A549 (cell line): ENCODE results near the gene RBM12. TPM values are rescaled to one million over a fixed set of nuclear protein-coding genes. Genes with fewer than 3 reads are reported as not detected.

ENCODE experiments used
- ATAC-seq, 2 experiments: fragments of 200-7000 bp in 1 of 2; fragments of >200 bp in 1 of 2; cut with Nextera tagmentation in 1 of 2; cut with Tn5 transposase in 1 of 2; 3 replicates each; pipeline versions ENCODE4 v1.8.0 to v1.9.1; 2018 to 2020; ENCODE audit warnings: mild to moderate bottlenecking in 1 of 2, moderate library complexity in 1 of 2
- CTCF ChIA-PET: fragments of 300-600 bp; sonication (Branson Sonifier 250); formaldehyde crosslinking; extraction: SDS; loops from one replicate; lab custom pipeline; 2021; ENCODE audit warnings: antibody characterized with exemption, inconsistent platforms; lab: Yijun Ruan, JAX
- POLR2A ChIA-PET: fragments of 350-600 bp; formaldehyde crosslinking; extraction: SDS; loops from one replicate; lab custom pipeline; 2021; ENCODE audit warnings: antibody characterized with exemption, inconsistent platforms; lab: Yijun Ruan, JAX
- DNase-seq, 2 experiments: peaks; one replicate each; pipeline versions ENCODE4 v3.0.0 to v3.0.0-alpha.2; 2011 to 2016; ENCODE audit warnings: low read depth in 1 of 2, low spot score in 1 of 2
- FAIRE-seq: peaks from 2 replicates; lab custom pipeline; 2011; peaks lifted over from hg19 to GRCh38; lab: Jason Lieb, UNC
- H3K27ac ChIP-seq, 2 experiments: fragments of >200 bp; sonication (Bioruptor Twin); formaldehyde crosslinking; 3 replicates each; pipeline ENCODE4 v1.5.1; 2016 to 2017
- H3K4me1 ChIP-seq: fragments of >200 bp; sonication (Bioruptor Twin); formaldehyde crosslinking; 3 replicates; pipeline ENCODE4 v1.6.1; 2016
- H3K4me2 ChIP-seq: fragments of >200 bp; sonication (Bioruptor Twin); formaldehyde crosslinking; 3 replicates; pipeline ENCODE4 v1.6.1; 2016
- H3K4me3 ChIP-seq: fragments of >200 bp; sonication (Bioruptor Twin); formaldehyde crosslinking; 3 replicates; pipeline ENCODE4 v1.5.1; 2016
- H3K9me3 ChIP-seq: fragments of >200 bp; sonication (Bioruptor Twin); formaldehyde crosslinking; 3 replicates; pipeline ENCODE4 v1.6.1; 2016
- BHLHE40 ChIP-seq: IDR thresholded peaks from 2 replicates; pipeline ENCODE4 v1.6.1; 2012; ENCODE audit warnings: low read depth, low read length, inconsistent platforms
- CHD4 ChIP-seq: fragments of 200-600 bp; sonication (generic); IDR thresholded peaks from 2 replicates; pipeline ENCODE4 v1.6.1; 2016; ENCODE audit warnings: antibody characterized with exemption, mild to moderate bottlenecking, borderline replicate concordance
- EHMT2 ChIP-seq: fragments of 200-600 bp; sonication (generic); IDR thresholded peaks from 2 replicates; pipeline ENCODE4 v1.6.1; 2016; ENCODE audit warnings: antibody characterized with exemption, low read depth, mild to moderate bottlenecking, moderate library complexity
- EP300 ChIP-seq, 2 experiments: fragments of >200 bp; sonication (Bioruptor Twin); formaldehyde crosslinking; IDR thresholded peaks; 2 replicates in 1 of 2; 3 replicates in 1 of 2; pipeline ENCODE4 v1.6.1; 2016 to 2017
- FOXS1 ChIP-seq: fragments of 250-450 bp; sonication (Bioruptor Pico); IDR thresholded peaks from 2 replicates; pipeline ENCODE4 v1.5.0; 2020; ENCODE audit warnings: mild to moderate bottlenecking, moderate library complexity
- HOXA7 ChIP-seq: fragments of 250-450 bp; sonication (Bioruptor Pico); IDR thresholded peaks from 2 replicates; pipeline ENCODE4 v1.5.0; 2020; ENCODE audit warnings: mild to moderate bottlenecking, moderate library complexity
- HOXB13 ChIP-seq: fragments of 250-450 bp; sonication (Bioruptor Pico); IDR thresholded peaks from 2 replicates; pipeline ENCODE4 v1.5.0; 2020; ENCODE audit warnings: low read depth, mild to moderate bottlenecking, moderate library complexity
- HOXB5 ChIP-seq: fragments of 250-450 bp; sonication (Bioruptor Pico); IDR thresholded peaks from 2 replicates; pipeline ENCODE4 v1.5.0; 2020; ENCODE audit warnings: mild to moderate bottlenecking, moderate library complexity
- JUN ChIP-seq, 2 experiments: fragments of >200 bp; sonication (Bioruptor Twin); formaldehyde crosslinking; IDR thresholded peaks; 2 replicates in 1 of 2; 3 replicates in 1 of 2; pipeline ENCODE4 v1.6.1; 2016 to 2017
- KDM1A ChIP-seq: fragments of 200-600 bp; sonication (generic); IDR thresholded peaks from 2 replicates; pipeline ENCODE4 v1.6.1; 2016; ENCODE audit warnings: low read depth, mild to moderate bottlenecking
- KDM5A ChIP-seq: fragments of 200-600 bp; sonication (generic); IDR thresholded peaks from 2 replicates; pipeline ENCODE4 v1.6.1; 2016; ENCODE audit warnings: antibody characterized with exemption, mild to moderate bottlenecking
- NFE2L2 ChIP-seq: fragments of 150-350 bp; conservative IDR thresholded peaks from 2 replicates; pipeline ENCODE4 v1.6.1; 2014; ENCODE audit warnings: low read length
- NPAS2 ChIP-seq: fragments of 250-450 bp; sonication (Bioruptor Pico); IDR thresholded peaks from 2 replicates; pipeline ENCODE4 v1.8.0; 2022; ENCODE audit warnings: mild to moderate bottlenecking, moderate library complexity, borderline replicate concordance
- POLR2A ChIP-seq: IDR thresholded peaks from 2 replicates; pipeline ENCODE4 v1.6.1; 2012; ENCODE audit warnings: mild to moderate bottlenecking, low read length
- POLR2AphosphoS2 ChIP-seq: conservative IDR thresholded peaks from 2 replicates; pipeline ENCODE4 v1.6.1; 2012; ENCODE audit warnings: low read length, improper control_type of control experiment, inconsistent platforms
- RAD21 ChIP-seq, 2 experiments: fragments of >200 bp in 1 of 2; sonication (Bioruptor Twin) in 1 of 2; formaldehyde crosslinking in 1 of 2; IDR thresholded peaks in 1 of 2; conservative IDR thresholded peaks in 1 of 2; 2 replicates in 1 of 2; 3 replicates in 1 of 2; pipeline ENCODE4 v1.6.1; 2012 to 2018; ENCODE audit warnings: inconsistent platforms in 1 of 2
- RNF2 ChIP-seq: fragments of 200-600 bp; sonication (generic); IDR thresholded peaks from 2 replicates; pipeline ENCODE4 v1.6.1; 2016; ENCODE audit warnings: low read depth, mild to moderate bottlenecking, antibody characterized with exemption, moderate library complexity, borderline replicate concordance
- SMC3 ChIP-seq: fragments of >200 bp; sonication (Bioruptor Twin); formaldehyde crosslinking; IDR thresholded peaks from 3 replicates; pipeline ENCODE4 v1.6.1; 2018; ENCODE audit warnings: inconsistent platforms
- TFCP2L1 ChIP-seq: fragments of 250-450 bp; sonication (Bioruptor Pico); IDR thresholded peaks from 2 replicates; pipeline ENCODE4 v1.5.0; 2021; ENCODE audit warnings: mild to moderate bottlenecking
- TP53 ChIP-seq: fragments of 250-450 bp; sonication (Bioruptor Pico); IDR thresholded peaks from 2 replicates; pipeline ENCODE4 v1.5.0; 2021; ENCODE audit warnings: mild to moderate bottlenecking, moderate library complexity
- ZFP36 ChIP-seq: fragments of 450-650 bp; IDR thresholded peaks from 2 replicates; pipeline ENCODE4 v1.6.1; 2014; ENCODE audit warnings: borderline replicate concordance; ENCODE audit not compliant: partially characterized antibody
- WGBS: methylation state at CpG from one replicate; pipeline ENCODE4 v1.1.6; 2017; ENCODE audit errors: missing lambda C conversion rate; 5-methylcytosine and 5-hydroxymethylcytosine counted together
- polyA plus RNA-seq, 4 experiments: library from polyadenylated mRNA; depleted of rRNA in 3 of 4; stranded (reverse); fragments of >200 nt; fragmentation: RNase III in 1 of 4; extraction: RNeasy Plus Mini Kit Qiagen cat#74134 plus additional on column Dnase treatment in 1 of 4; gene quantifications; 2 replicates in 3 of 4; 3 replicates in 1 of 4; pipeline ENCODE4 v1.2.3, GENCODE V29; 2011 to 2017
- TF ChIP-seq, protein P1 (sequence below): IDR thresholded peaks from 2 replicates; pipeline ENCODE4 v1.6.1; 2012
- TF ChIP-seq, protein P2 (sequence below): fragments of 150-350 bp; IDR thresholded peaks from 2 replicates; pipeline ENCODE4 v1.6.1; 2014; ENCODE audit warnings: low read depth, mild to moderate bottlenecking, low read length
- TF ChIP-seq, protein P3 (sequence below): IDR thresholded peaks from 2 replicates; pipeline ENCODE4 v1.6.1; 2012; ENCODE audit warnings: low read depth, borderline replicate concordance
- TF ChIP-seq, protein P4 (sequence below): fragments of 200-600 bp; sonication (generic); IDR thresholded peaks from 2 replicates; pipeline ENCODE4 v1.6.1; 2016; ENCODE audit warnings: antibody characterized with exemption, mild to moderate bottlenecking, moderate library complexity
- TF ChIP-seq, protein P5 (sequence below): IDR thresholded peaks from 2 replicates; pipeline ENCODE4 v1.6.1; 2012

The RBM12 gene
- polyA plus RNA-seq, 2 of the 4 experiments (the other 2 are of a cell fraction), result 49.9 to 119 TPM

DNA sequence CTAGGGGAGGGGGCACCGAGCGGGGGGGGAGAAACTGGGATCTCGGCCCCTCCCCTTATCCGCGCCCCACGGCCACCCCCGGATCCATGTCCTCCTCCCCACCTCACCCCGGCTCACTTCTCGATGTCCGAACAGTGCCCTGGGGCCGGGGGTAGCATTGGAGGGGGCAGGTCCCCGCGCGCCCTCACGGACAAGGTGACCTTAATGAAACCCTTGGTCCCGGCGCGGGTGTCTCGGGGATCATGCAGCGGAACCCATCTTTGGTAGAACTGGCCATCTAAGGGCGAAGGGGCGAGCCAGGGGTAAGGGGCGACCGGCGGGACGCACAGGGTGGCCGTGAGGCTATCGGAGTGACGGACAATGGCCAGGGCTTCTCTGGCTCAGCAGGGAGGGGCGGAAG is 62.7 kb downstream of the RBM12 start:
- ATAC-seq, result no peak
- TF ChIP-seq EP300 (IDR thresholded peaks at IDR 0.05), result no peak
- no peak for TF ChIP-seq POLR2AphosphoS2
- TF ChIP-seq, protein P1, sequence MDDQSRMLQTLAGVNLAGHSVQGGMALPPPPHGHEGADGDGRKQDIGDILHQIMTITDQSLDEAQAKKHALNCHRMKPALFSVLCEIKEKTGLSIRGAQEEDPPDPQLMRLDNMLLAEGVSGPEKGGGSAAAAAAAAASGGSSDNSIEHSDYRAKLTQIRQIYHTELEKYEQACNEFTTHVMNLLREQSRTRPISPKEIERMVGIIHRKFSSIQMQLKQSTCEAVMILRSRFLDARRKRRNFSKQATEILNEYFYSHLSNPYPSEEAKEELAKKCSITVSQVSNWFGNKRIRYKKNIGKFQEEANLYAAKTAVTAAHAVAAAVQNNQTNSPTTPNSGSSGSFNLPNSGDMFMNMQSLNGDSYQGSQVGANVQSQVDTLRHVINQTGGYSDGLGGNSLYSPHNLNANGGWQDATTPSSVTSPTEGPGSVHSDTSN, result no peak
- TF ChIP-seq TP53 (CRISPR knock-in tag), result no peak
- TF ChIP-seq JUN (IDR thresholded peaks at IDR 0.05), result no peak
- TF ChIP-seq, protein P2, sequence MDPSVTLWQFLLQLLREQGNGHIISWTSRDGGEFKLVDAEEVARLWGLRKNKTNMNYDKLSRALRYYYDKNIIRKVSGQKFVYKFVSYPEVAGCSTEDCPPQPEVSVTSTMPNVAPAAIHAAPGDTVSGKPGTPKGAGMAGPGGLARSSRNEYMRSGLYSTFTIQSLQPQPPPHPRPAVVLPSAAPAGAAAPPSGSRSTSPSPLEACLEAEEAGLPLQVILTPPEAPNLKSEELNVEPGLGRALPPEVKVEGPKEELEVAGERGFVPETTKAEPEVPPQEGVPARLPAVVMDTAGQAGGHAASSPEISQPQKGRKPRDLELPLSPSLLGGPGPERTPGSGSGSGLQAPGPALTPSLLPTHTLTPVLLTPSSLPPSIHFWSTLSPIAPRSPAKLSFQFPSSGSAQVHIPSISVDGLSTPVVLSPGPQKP, result no peak
- no peak for TF ChIP-seq KDM1A
- TF ChIP-seq NFE2L2, result no peak
- TF ChIP-seq KDM5A, result no peak
- TF ChIP-seq, protein P3, sequence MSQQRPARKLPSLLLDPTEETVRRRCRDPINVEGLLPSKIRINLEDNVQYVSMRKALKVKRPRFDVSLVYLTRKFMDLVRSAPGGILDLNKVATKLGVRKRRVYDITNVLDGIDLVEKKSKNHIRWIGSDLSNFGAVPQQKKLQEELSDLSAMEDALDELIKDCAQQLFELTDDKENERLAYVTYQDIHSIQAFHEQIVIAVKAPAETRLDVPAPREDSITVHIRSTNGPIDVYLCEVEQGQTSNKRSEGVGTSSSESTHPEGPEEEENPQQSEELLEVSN, result no peak
- TF ChIP-seq SMC3, result no peak
- TF ChIP-seq HOXB13 (CRISPR knock-in tag), result no peak
- no peak for TF ChIP-seq POLR2A
- TF ChIP-seq, all 56 proteins: peak for 0
- no peak for DNase-seq
- Histone ChIP-seq H3K4me1 (peaks cover 13% of the 10 kb centered on the region), H3K9me3 (no peaks in the 10 kb centered on the region), H3K4me3 (peak overlapping the region; percentile 44), H3K27ac (peak overlapping the region; percentile 65 to 85; a peak in 5 of 6 replicates), H3K4me2 (peak overlapping the region; percentile 81)
- POLR2A ChIA-PET, result interaction anchor here (1.1 to 1.4 kb wide), 2 partner anchors 14 to 17 kb away, joined by 3 to 8 read pairs; partner anchors contain the start of gene SPAG4
- WGBS, result 83% methylated on average over 24 of the region's 30 CpGs
- CTCF ChIA-PET, result interaction anchor here (0.8 to 4.0 kb wide), 8 partner anchors 11 to 217 kb away, joined by 3 to 19 read pairs (median 4); partner anchors contain the start of genes CPNE1, RBM12 and SPAG4
- FAIRE-seq, result no peak

DNA sequence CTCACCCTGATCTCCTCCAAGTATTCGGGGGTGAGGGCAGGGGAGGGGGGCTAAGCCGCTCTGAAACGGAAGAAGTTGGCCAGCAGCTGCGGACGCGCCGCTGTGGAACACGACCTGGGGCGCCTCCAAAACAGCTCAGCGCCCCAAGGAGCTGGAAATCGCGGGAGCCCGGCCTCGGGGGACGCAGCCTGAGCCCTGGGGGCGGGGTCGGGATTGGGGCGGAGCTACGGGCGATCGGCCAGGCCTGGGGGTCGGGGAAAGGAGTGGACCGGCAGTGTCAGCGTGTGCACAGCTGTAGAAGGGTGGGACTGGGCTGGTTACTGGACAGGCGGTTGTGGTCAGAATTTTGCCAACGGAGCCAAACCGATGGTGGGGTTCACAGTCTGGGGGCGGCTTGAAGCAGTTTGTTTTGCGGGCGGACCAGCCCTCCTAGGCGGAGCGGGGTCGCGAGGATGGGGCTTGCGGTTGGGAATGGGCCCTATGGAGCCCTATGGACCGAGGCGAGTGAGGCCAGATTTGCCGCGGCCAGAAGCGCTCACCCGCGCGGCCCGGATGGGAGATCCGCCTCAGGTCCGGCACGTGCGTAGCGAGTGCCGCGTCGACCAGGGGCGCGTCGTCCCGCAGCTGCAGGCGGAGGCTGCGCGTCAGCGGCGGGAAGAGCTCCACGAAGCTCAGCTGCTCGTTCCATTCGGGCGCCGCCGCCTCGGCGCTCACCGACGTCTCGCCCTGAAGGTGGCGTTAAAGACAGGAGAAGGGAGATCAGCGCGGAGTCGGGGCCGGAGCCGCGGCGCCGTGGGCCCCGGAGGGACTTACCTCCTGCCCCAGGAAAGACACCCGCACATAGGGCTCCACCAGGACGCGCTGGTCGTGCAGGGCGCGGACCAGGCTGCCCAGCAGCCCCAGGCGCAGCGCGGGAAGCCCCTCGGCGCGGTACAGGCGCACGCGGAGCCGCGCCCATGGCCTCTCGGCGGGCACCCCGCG is 63.4 kb downstream of the RBM12 start:
- no peak for FAIRE-seq
- peak; percentile 76 to 79 for DNase-seq
- H3K4me3 ChIP-seq, result peak overlapping the region; percentile 44
- H3K4me1 ChIP-seq, result peaks cover 10% of the 10 kb centered on the region; the same call in 2 of the 3 replicates
- peak overlapping the region; percentile 81 for H3K4me2 ChIP-seq
- ATAC-seq, result peak; percentile 86 to 89
- POLR2A ChIA-PET, result interaction anchor here (0.6 to 1.4 kb wide), 3 partner anchors 9 to 18 kb away, joined by 3 to 8 read pairs (median 6); partner anchors contain the start of gene SPAG4
- 31% methylated on average over 42 of the region's 103 CpGs for WGBS
- H3K27ac ChIP-seq, result peak overlapping the region; percentile 65 to 85; a peak in 5 of 6 replicates
- no peaks in the 10 kb centered on the region for H3K9me3 ChIP-seq
- CTCF ChIA-PET, result interaction anchor here (0.7 to 4.0 kb wide), 17 partner anchors 10 to 537 kb away, joined by 3 to 19 read pairs (median 4); partner anchors contain the start of genes CPNE1, RBM12 and SPAG4
- peak; percentile 78 for TF ChIP-seq BHLHE40
- peak; percentile 18; the same call in 1 of the 2 replicates for TF ChIP-seq HOXB13 (CRISPR knock-in tag)
- TF ChIP-seq EHMT2, result no peak
- no peak for TF ChIP-seq JUN (IDR thresholded peaks at IDR 0.05)
- 0 out of 2 replicates have a peak, but pooled peaks have one; percentile 46 for TF ChIP-seq HOXB5 (CRISPR knock-in tag)
- peak; percentile 50; the same call in 2 of the 3 replicates for TF ChIP-seq SMC3
- no peak for TF ChIP-seq ZFP36
- peak; percentile 53 to 64; a peak in 4 of 5 replicates for TF ChIP-seq RAD21 (conservative IDR thresholded peaks at IDR 0.05 in 1 of 2, IDR thresholded peaks at IDR 0.05 in 1 of 2)
- no peak for TF ChIP-seq RNF2
- TF ChIP-seq, protein P4, sequence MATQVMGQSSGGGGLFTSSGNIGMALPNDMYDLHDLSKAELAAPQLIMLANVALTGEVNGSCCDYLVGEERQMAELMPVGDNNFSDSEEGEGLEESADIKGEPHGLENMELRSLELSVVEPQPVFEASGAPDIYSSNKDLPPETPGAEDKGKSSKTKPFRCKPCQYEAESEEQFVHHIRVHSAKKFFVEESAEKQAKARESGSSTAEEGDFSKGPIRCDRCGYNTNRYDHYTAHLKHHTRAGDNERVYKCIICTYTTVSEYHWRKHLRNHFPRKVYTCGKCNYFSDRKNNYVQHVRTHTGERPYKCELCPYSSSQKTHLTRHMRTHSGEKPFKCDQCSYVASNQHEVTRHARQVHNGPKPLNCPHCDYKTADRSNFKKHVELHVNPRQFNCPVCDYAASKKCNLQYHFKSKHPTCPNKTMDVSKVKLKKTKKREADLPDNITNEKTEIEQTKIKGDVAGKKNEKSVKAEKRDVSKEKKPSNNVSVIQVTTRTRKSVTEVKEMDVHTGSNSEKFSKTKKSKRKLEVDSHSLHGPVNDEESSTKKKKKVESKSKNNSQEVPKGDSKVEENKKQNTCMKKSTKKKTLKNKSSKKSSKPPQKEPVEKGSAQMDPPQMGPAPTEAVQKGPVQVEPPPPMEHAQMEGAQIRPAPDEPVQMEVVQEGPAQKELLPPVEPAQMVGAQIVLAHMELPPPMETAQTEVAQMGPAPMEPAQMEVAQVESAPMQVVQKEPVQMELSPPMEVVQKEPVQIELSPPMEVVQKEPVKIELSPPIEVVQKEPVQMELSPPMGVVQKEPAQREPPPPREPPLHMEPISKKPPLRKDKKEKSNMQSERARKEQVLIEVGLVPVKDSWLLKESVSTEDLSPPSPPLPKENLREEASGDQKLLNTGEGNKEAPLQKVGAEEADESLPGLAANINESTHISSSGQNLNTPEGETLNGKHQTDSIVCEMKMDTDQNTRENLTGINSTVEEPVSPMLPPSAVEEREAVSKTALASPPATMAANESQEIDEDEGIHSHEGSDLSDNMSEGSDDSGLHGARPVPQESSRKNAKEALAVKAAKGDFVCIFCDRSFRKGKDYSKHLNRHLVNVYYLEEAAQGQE, result no peak
- TF ChIP-seq, protein P1, result no peak
- no peak for TF ChIP-seq NPAS2 (CRISPR knock-in tag)
- no peak for TF ChIP-seq TP53 (CRISPR knock-in tag)
- TF ChIP-seq CHD4, result no peak
- no peak for TF ChIP-seq HOXA7 (CRISPR knock-in tag)
- 0 out of 2 replicates have a peak, but pooled peaks have one; percentile 12 for TF ChIP-seq TFCP2L1 (CRISPR knock-in tag)
- TF ChIP-seq FOXS1 (CRISPR knock-in tag), result no peak
- TF ChIP-seq, protein P5, sequence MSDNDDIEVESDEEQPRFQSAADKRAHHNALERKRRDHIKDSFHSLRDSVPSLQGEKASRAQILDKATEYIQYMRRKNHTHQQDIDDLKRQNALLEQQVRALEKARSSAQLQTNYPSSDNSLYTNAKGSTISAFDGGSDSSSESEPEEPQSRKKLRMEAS, result peak; percentile 98
